ENCODE results near the gene USP51.
"Not testable (repeated sequence)": the region's sequence is repeated elsewhere in the genome, so short reads cannot be mapped to it uniquely, and the experiment has no call there.

- TF ChIP-seq POLR2A (IDR thresholded peaks at IDR 0.05) = not testable (repeated sequence)
- TF ChIP-seq, protein P1, sequence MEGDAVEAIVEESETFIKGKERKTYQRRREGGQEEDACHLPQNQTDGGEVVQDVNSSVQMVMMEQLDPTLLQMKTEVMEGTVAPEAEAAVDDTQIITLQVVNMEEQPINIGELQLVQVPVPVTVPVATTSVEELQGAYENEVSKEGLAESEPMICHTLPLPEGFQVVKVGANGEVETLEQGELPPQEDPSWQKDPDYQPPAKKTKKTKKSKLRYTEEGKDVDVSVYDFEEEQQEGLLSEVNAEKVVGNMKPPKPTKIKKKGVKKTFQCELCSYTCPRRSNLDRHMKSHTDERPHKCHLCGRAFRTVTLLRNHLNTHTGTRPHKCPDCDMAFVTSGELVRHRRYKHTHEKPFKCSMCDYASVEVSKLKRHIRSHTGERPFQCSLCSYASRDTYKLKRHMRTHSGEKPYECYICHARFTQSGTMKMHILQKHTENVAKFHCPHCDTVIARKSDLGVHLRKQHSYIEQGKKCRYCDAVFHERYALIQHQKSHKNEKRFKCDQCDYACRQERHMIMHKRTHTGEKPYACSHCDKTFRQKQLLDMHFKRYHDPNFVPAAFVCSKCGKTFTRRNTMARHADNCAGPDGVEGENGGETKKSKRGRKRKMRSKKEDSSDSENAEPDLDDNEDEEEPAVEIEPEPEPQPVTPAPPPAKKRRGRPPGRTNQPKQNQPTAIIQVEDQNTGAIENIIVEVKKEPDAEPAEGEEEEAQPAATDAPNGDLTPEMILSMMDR (IDR thresholded peaks at IDR 0.05) = not testable (repeated sequence)
These were observed 29.7 kb downstream of the USP51 start for GRCh38 chrX:55459926-55460325.

Measured in uterus (tissue), 2 donors.